ENCODE results near the gene MACROD2.

- TF ChIP-seq CTCF (IDR thresholded peaks at IDR 0.05) (no peak), POLR2A (IDR thresholded peaks at IDR 0.05) (no peak)
Observed at GRCh38 chr20:14522595-14522994, 527.3 kb downstream of the MACROD2 start.

All from body of pancreas (tissue), 4 donors.